Thyroid gland (tissue), 4 donors: ENCODE results near the gene XRCC5.

Experiments
- CTCF ChIP-seq, 6 experiments: fragments of 200-600 bp in 3 of 6; fragments of 450-650 bp in 3 of 6; sonication (generic) in 3 of 6; IDR thresholded peaks; one replicate each; pipeline ENCODE4 v1.5.1; 2016 to 2019; ENCODE audit warnings: antibody characterized with exemption in 6 of 6, mild to moderate bottlenecking in 2 of 6, inconsistent platforms in 1 of 6, moderate library complexity in 1 of 6
- POLR2A ChIP-seq, 2 donors: fragments of 450-650 bp; IDR thresholded peaks; one replicate each; pipeline ENCODE4 v1.6.1; 2017; ENCODE audit warnings: antibody characterized with exemption in 2 of 2, mild to moderate bottlenecking in 2 of 2, moderate library complexity in 1 of 2

DNA sequence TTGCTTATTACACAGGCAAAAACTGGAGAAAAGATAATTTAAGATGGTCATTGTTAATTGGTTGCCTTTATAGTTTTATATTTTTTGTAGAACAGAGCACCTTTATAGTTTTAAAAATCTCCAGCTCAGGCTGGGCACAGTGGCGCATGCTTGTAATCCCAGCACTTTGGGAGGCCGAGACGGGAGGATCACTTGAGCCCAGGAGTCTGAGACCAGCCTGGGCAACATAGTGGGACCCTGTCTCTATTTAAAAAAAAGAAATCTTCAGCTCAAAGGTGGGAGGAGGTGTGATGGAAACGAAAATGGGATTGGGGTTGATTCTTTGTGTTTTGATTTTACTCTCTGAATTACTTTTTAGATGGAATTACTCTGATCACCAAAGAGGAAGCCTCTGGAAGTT is 85.4 kb downstream of the XRCC5 start:
- no peak for TF ChIP-seq CTCF (IDR thresholded peaks at IDR 0.05)
- no peak for TF ChIP-seq POLR2A (IDR thresholded peaks at IDR 0.05)
